Lower leg skin (tissue), 4 donors: ENCODE measurements around the gene NCKAP5. TPM values are rescaled to one million over a fixed set of nuclear protein-coding genes. Genes with fewer than 3 reads are reported as not detected.

ENCODE experiments used
- DNase-seq, 2 donors: peaks; one replicate each; pipeline ENCODE4 v3.0.0-alpha.2; 2019; ENCODE audit warnings: low spot score in 2 of 2
- H3K4me3 ChIP-seq: fragments of 200-600 bp; sonication (generic); 2 replicates; pipeline ENCODE4 v1.5.1; 2017; ENCODE audit warnings: mild to moderate bottlenecking, low read depth; ENCODE audit not compliant: poor library complexity, severe bottlenecking
- POLR2A ChIP-seq, 2 donors: fragments of 450-650 bp; IDR thresholded peaks; one replicate each; pipeline ENCODE4 v1.6.1; 2016 to 2017; ENCODE audit warnings: antibody characterized with exemption in 2 of 2, mild to moderate bottlenecking in 1 of 2, moderate library complexity in 1 of 2
- WGBS, 2 donors: methylation state at CpG; one replicate each; pipeline ENCODE4 v1.1.5; 2018; 5-methylcytosine and 5-hydroxymethylcytosine counted together
- intact Hi-C: fragments of 100-400 bp; cut with DNase I; formaldehyde crosslinking; loops from one replicate; pipeline ENCODE4 v1.15.0; 2023; ENCODE audit warnings: low total_unique reads
- total RNA-seq, 4 donors: library from RNA; depleted of rRNA; stranded (reverse); fragments of >200 nt; gene quantifications; one replicate each; pipeline ENCODE4 v1.1.0, GENCODE V29; 2016
- TF ChIP-seq, protein P1 (sequence below), 3 donors: fragments of 450-650 bp; IDR thresholded peaks; one replicate each; pipeline ENCODE4 v1.5.1; 2016; ENCODE audit warnings: antibody characterized with exemption in 3 of 3, mild to moderate bottlenecking in 3 of 3, moderate library complexity in 2 of 3

Gene NCKAP5
- total RNA-seq, 4 donors from 2014 or later, result 2.0 to 5.1 (median 3.6) TPM

DNA sequence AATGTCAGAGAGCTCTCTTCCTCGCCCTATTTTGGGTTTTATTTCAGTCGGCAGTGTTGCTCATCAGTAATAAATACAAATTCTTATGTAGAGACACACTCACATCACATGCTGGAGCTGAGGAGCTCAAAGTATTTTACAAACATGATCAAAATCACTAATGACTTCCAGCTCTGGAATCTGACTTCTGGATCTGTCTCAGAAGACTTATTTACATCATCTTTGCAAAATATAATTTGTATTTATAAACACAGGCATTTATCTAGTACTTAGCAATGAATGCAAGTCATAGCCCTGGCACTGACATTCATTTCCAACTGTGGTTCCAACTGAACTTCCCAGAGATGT lies 327.1 kb downstream of the NCKAP5 start:
- TF ChIP-seq, protein P1, sequence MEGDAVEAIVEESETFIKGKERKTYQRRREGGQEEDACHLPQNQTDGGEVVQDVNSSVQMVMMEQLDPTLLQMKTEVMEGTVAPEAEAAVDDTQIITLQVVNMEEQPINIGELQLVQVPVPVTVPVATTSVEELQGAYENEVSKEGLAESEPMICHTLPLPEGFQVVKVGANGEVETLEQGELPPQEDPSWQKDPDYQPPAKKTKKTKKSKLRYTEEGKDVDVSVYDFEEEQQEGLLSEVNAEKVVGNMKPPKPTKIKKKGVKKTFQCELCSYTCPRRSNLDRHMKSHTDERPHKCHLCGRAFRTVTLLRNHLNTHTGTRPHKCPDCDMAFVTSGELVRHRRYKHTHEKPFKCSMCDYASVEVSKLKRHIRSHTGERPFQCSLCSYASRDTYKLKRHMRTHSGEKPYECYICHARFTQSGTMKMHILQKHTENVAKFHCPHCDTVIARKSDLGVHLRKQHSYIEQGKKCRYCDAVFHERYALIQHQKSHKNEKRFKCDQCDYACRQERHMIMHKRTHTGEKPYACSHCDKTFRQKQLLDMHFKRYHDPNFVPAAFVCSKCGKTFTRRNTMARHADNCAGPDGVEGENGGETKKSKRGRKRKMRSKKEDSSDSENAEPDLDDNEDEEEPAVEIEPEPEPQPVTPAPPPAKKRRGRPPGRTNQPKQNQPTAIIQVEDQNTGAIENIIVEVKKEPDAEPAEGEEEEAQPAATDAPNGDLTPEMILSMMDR (IDR thresholded peaks at IDR 0.05), result no peak
- no peak for TF ChIP-seq POLR2A (IDR thresholded peaks at IDR 0.05)
- no peak overlapping the region for H3K4me3 ChIP-seq
- DNase-seq, result no peak
- 24 to 26% methylated on average over 2 of the region's 2 CpGs for WGBS, 2 donors
- intact Hi-C loops, result loop anchor here (10.0 kb wide), 1 partner anchor 1594 kb away; the partner anchor contains the start of gene ACMSD

- intact Hi-C loops, result loop anchor here (10.0 kb wide), 1 partner anchor 1594 kb away; the partner anchor contains the start of gene ACMSD
- 52 to 53% methylated on average over 5 of the region's 5 CpGs for WGBS, 2 donors
- TF ChIP-seq, protein P1 (IDR thresholded peaks at IDR 0.05), result no peak
- TF ChIP-seq POLR2A (IDR thresholded peaks at IDR 0.05), result no peak
- DNase-seq, result no peak
- no peak overlapping the region for H3K4me3 ChIP-seq
Observed at GRCh38 chr2:133240491-133241223, 327.6 kb downstream of the NCKAP5 start.

GRCh38 chr2:133235968-133236367 lies 332.3 kb downstream of the NCKAP5 start:
- intact Hi-C loops, result no loop called here
- DNase-seq, result no peak
- WGBS, 2 donors, result 61 to 74% methylated on average over 1 of the region's 1 CpG
- TF ChIP-seq POLR2A (IDR thresholded peaks at IDR 0.05), result no peak
- TF ChIP-seq, protein P1 (IDR thresholded peaks at IDR 0.05), result no peak
- no peak overlapping the region for H3K4me3 ChIP-seq

GRCh38 chr2:133232556-133232955 lies 335.7 kb downstream of the NCKAP5 start:
- no peak for DNase-seq

DNA sequence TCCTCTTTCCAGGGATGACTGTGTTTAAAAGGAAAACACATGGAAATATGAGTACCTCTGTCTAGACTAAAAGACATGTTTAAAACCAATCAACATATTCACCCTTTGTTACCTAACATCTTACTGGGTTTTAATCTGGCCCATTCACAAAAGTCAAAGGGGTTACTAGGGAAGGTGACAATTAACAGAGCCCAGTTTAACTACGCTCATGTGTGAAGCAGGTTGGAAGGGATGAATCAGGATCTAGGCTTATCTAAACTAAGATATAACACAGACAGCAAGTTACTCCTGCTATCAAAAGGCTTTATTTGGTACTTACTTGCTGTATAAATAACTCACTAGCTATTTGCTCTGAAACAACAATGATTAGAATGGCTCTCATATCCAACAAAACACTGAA lies 337.0 kb downstream of the NCKAP5 start:
- 88 to 97% methylated on average over 1 of the region's 1 CpG for WGBS, 2 donors
- no peak for TF ChIP-seq POLR2A (IDR thresholded peaks at IDR 0.05)
- TF ChIP-seq, protein P1 (IDR thresholded peaks at IDR 0.05), result no peak
- intact Hi-C loops, result no loop called here
- DNase-seq, result no peak
- no peak overlapping the region for H3K4me3 ChIP-seq

More at GRCh38 chr2:133232556-133232955, 335.7 kb downstream of the NCKAP5 start:
- 77 to 78% methylated on average over 1 of the region's 1 CpG for WGBS, 2 donors
- no peak for TF ChIP-seq POLR2A (IDR thresholded peaks at IDR 0.05)
- TF ChIP-seq, protein P1 (IDR thresholded peaks at IDR 0.05), result no peak
- intact Hi-C loops, result no loop called here
- H3K4me3 ChIP-seq, result no peak overlapping the region
